HEK293 (cell line): ENCODE data around the gene LRRC53.

ENCODE experiments used
- CTCF ChIA-PET: fragments of 350-600 bp; formaldehyde crosslinking; extraction: SDS; loops from one replicate; lab custom pipeline; 2021; ENCODE audit warnings: antibody characterized with exemption; lab: Yijun Ruan, JAX
- POLR2A ChIA-PET: fragments of 300-600 bp; formaldehyde crosslinking; extraction: SDS; loops from one replicate; lab custom pipeline; 2020; ENCODE audit warnings: antibody characterized with exemption, inconsistent platforms; lab: Yijun Ruan, JAX
- H3K27ac ChIP-seq: fragments of 200-500 bp; sonication (Bioruptor generic); 2 replicates; pipeline ENCODE4 v1.5.1; 2014; ENCODE audit warnings: low read depth, low read length, control low read depth, inconsistent platforms; ENCODE audit errors: extremely low read depth
- H3K36me3 ChIP-seq, 2 experiments: fragments of 200-500 bp in 1 of 2; sonication (Bioruptor generic) in 1 of 2; 1 replicate in 1 of 2; 2 replicates in 1 of 2; pipeline ENCODE4 v1.5.1; 2014 to 2017; ENCODE audit warnings: inconsistent platforms in 2 of 2, low read length in 2 of 2; ENCODE audit not compliant: control insufficient read depth in 2 of 2, insufficient read depth in 1 of 2
- H3K4me1 ChIP-seq: fragments of 200-500 bp; sonication (Bioruptor generic); 2 replicates; pipeline ENCODE4 v1.5.1; 2014; ENCODE audit warnings: mild to moderate bottlenecking, low read length, inconsistent platforms; ENCODE audit not compliant: control insufficient read depth, insufficient read depth
- H3K4me3 ChIP-seq: 2 replicates; pipeline ENCODE4 v1.5.1; 2011; ENCODE audit warnings: low read depth, mild to moderate bottlenecking, control low read depth, low read length, moderate library complexity
- H3K9me3 ChIP-seq: fragments of 200-500 bp; sonication (Bioruptor generic); 2 replicates; pipeline ENCODE4 v1.5.1; 2014; ENCODE audit warnings: low read depth, low read length, inconsistent platforms; ENCODE audit not compliant: control insufficient read depth, insufficient read depth
- GLI2 ChIP-seq: fragments of 450-650 bp; formaldehyde crosslinking; IDR thresholded peaks from 2 replicates; pipeline ENCODE4; 2017; ENCODE audit warnings: missing biosample characterization, missing genetic modification characterization, low read depth, borderline replicate concordance
- HOXC10 ChIP-seq: sonication (generic); formaldehyde crosslinking; IDR thresholded peaks from 2 replicates; pipeline ENCODE4 v1.8.1; 2023; ENCODE audit warnings: mild to moderate bottlenecking, missing genetic modification reagents
- HOXD13 ChIP-seq: sonication (generic); formaldehyde crosslinking; IDR thresholded peaks from 2 replicates; pipeline ENCODE4 v1.8.0; 2022; ENCODE audit warnings: missing genetic modification reagents, borderline replicate concordance
- OVOL3 ChIP-seq: fragments of 450-650 bp; formaldehyde crosslinking; IDR thresholded peaks from 2 replicates; pipeline ENCODE4 v1.5.1; 2016; ENCODE audit warnings: missing biosample characterization, missing genetic modification characterization
- REST ChIP-seq: fragments of 450-650 bp; formaldehyde crosslinking; IDR thresholded peaks from 2 replicates; pipeline ENCODE4 v1.5.1; 2016; ENCODE audit warnings: missing biosample characterization, missing genetic modification characterization
- ZBTB21 ChIP-seq: fragments of 450-650 bp; formaldehyde crosslinking; IDR thresholded peaks from 2 replicates; pipeline ENCODE4 v1.5.1; 2017; ENCODE audit warnings: missing biosample characterization, missing genetic modification characterization
- ZNF121 ChIP-seq: fragments of 450-650 bp; formaldehyde crosslinking; IDR thresholded peaks from 2 replicates; pipeline ENCODE4 v1.5.1; 2016; ENCODE audit warnings: missing biosample characterization, missing genetic modification characterization
- ZNF280C ChIP-seq: fragments of 450-650 bp; formaldehyde crosslinking; IDR thresholded peaks from 2 replicates; pipeline ENCODE4 v1.5.1; 2016; ENCODE audit warnings: missing biosample characterization, missing genetic modification characterization
- ZNF354C ChIP-seq: fragments of 450-650 bp; formaldehyde crosslinking; IDR thresholded peaks from 2 replicates; pipeline ENCODE4 v1.5.1; 2016; ENCODE audit warnings: missing biosample characterization, missing genetic modification characterization, low read depth, borderline replicate concordance
- ZNF404 ChIP-seq: fragments of 450-650 bp; formaldehyde crosslinking; IDR thresholded peaks from 2 replicates; pipeline ENCODE4 v1.5.1; 2017; ENCODE audit warnings: missing biosample characterization, missing genetic modification characterization
- ZNF423 ChIP-seq: fragments of 450-650 bp; formaldehyde crosslinking; IDR thresholded peaks from 2 replicates; pipeline ENCODE4 v1.5.1; 2016; ENCODE audit warnings: missing biosample characterization, missing genetic modification characterization
- ZNF433 ChIP-seq: fragments of 450-650 bp; formaldehyde crosslinking; IDR thresholded peaks from 2 replicates; pipeline ENCODE4 v1.5.1; 2016; ENCODE audit warnings: missing biosample characterization, missing genetic modification characterization, low read depth
- ZNF623 ChIP-seq: fragments of 450-650 bp; formaldehyde crosslinking; IDR thresholded peaks from 2 replicates; pipeline ENCODE4 v1.5.1; 2016; ENCODE audit warnings: missing biosample characterization, missing genetic modification characterization
- ZNF654 ChIP-seq: fragments of 450-650 bp; formaldehyde crosslinking; IDR thresholded peaks from 2 replicates; pipeline ENCODE4 v1.5.1; 2016; ENCODE audit warnings: low read depth, missing biosample characterization, missing genetic modification characterization
- ZNF791 ChIP-seq: fragments of 450-650 bp; formaldehyde crosslinking; IDR thresholded peaks from 2 replicates; pipeline ENCODE4 v1.5.1; 2016; ENCODE audit warnings: missing biosample characterization, missing genetic modification characterization
- ZNF843 ChIP-seq: fragments of 450-650 bp; formaldehyde crosslinking; IDR thresholded peaks from 2 replicates; pipeline ENCODE4 v1.5.1; 2016; ENCODE audit warnings: missing biosample characterization, missing genetic modification characterization
- TF ChIP-seq, protein P1 (sequence below): fragments of 450-650 bp; formaldehyde crosslinking; IDR thresholded peaks from 2 replicates; pipeline ENCODE4 v1.5.1; 2016; ENCODE audit warnings: missing biosample characterization, missing genetic modification characterization
- TF ChIP-seq, protein P2 (sequence below): fragments of 450-650 bp; formaldehyde crosslinking; optimal IDR thresholded peaks from 2 replicates; pipeline ENCODE3; 2016; ENCODE audit warnings: missing biosample characterization, mild to moderate bottlenecking, missing genetic modification characterization
- TF ChIP-seq, protein P3 (sequence below): fragments of 450-650 bp; formaldehyde crosslinking; conservative IDR thresholded peaks from 2 replicates; pipeline ENCODE4 v1.5.1; 2016; ENCODE audit warnings: low read depth, missing biosample characterization, missing genetic modification characterization

The LRRC53 gene

DNA sequence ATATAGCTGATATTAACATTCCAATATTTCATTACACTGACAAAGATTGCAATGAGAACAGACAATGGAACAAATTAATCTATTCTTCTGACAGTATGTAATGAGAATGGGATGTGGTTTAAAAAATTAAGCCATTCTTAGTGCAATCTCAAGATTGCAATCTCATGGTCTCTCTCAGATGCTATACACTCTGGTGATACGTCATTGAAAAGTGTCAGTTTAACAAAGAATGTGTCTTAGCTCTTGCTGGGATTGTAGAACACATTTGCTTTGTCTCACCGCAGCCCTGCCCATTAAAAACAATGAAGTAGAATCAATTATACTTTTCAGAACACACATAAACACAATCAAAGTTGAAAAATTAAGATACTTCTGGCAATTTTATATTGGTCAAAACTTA, 55.2 kb downstream of the LRRC53 start:
- TF ChIP-seq, protein P1, sequence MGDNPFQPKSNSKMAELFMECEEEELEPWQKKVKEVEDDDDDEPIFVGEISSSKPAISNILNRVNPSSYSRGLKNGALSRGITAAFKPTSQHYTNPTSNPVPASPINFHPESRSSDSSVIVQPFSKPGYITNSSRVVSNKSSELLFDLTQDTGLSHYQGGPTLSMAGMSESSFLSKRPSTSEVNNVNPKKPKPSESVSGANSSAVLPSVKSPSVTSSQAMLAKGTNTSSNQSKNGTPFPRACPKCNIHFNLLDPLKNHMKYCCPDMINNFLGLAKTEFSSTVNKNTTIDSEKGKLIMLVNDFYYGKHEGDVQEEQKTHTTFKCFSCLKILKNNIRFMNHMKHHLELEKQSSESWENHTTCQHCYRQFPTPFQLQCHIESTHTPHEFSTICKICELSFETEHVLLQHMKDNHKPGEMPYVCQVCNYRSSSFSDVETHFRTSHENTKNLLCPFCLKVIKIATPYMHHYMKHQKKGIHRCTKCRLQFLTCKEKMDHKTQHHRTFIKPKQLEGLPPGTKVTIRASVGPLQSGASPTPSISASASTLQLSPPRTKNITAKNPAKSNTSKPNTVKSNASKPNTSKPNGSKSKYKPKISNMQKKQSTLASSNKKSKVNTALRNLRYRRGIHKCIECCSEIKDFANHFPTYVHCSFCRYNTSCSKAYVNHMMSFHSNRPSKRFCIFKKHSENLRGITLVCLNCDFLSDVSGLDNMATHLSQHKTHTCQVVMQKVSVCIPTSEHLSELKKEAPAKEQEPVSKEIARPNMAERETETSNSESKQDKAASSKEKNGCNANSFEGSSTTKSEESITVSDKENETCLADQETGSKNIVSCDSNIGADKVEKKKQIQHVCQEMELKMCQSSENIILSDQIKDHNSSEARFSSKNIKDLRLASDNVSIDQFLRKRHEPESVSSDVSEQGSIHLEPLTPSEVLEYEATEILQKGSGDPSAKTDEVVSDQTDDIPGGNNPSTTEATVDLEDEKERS, result no peak
- TF ChIP-seq REST (tag by site-specific recombination), result no peak
- no peak for TF ChIP-seq ZNF843 (tag by site-specific recombination)
- no peak for TF ChIP-seq ZNF791 (tag by site-specific recombination)
- TF ChIP-seq ZNF404 (tag by site-specific recombination), result no peak
- TF ChIP-seq ZNF623 (tag by site-specific recombination), result no peak
- TF ChIP-seq ZNF121 (tag by site-specific recombination), result no peak
- TF ChIP-seq ZNF280C (tag by site-specific recombination), result no peak
- no peak for TF ChIP-seq ZNF433 (tag by site-specific recombination)
- TF ChIP-seq ZNF654, result no peak
- TF ChIP-seq ZBTB21 (tag by site-specific recombination), result no peak
- TF ChIP-seq, protein P2, sequence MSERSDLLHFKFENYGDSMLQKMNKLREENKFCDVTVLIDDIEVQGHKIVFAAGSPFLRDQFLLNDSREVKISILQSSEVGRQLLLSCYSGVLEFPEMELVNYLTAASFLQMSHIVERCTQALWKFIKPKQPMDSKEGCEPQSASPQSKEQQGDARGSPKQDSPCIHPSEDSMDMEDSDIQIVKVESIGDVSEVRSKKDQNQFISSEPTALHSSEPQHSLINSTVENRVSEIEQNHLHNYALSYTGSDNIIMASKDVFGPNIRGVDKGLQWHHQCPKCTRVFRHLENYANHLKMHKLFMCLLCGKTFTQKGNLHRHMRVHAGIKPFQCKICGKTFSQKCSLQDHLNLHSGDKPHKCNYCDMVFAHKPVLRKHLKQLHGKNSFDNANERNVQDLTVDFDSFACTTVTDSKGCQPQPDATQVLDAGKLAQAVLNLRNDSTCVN (tag by site-specific recombination), result no peak
- no peak for TF ChIP-seq HOXC10 (CRISPR knock-in tag)
- no peak for TF ChIP-seq ZNF423
- TF ChIP-seq, protein P3, sequence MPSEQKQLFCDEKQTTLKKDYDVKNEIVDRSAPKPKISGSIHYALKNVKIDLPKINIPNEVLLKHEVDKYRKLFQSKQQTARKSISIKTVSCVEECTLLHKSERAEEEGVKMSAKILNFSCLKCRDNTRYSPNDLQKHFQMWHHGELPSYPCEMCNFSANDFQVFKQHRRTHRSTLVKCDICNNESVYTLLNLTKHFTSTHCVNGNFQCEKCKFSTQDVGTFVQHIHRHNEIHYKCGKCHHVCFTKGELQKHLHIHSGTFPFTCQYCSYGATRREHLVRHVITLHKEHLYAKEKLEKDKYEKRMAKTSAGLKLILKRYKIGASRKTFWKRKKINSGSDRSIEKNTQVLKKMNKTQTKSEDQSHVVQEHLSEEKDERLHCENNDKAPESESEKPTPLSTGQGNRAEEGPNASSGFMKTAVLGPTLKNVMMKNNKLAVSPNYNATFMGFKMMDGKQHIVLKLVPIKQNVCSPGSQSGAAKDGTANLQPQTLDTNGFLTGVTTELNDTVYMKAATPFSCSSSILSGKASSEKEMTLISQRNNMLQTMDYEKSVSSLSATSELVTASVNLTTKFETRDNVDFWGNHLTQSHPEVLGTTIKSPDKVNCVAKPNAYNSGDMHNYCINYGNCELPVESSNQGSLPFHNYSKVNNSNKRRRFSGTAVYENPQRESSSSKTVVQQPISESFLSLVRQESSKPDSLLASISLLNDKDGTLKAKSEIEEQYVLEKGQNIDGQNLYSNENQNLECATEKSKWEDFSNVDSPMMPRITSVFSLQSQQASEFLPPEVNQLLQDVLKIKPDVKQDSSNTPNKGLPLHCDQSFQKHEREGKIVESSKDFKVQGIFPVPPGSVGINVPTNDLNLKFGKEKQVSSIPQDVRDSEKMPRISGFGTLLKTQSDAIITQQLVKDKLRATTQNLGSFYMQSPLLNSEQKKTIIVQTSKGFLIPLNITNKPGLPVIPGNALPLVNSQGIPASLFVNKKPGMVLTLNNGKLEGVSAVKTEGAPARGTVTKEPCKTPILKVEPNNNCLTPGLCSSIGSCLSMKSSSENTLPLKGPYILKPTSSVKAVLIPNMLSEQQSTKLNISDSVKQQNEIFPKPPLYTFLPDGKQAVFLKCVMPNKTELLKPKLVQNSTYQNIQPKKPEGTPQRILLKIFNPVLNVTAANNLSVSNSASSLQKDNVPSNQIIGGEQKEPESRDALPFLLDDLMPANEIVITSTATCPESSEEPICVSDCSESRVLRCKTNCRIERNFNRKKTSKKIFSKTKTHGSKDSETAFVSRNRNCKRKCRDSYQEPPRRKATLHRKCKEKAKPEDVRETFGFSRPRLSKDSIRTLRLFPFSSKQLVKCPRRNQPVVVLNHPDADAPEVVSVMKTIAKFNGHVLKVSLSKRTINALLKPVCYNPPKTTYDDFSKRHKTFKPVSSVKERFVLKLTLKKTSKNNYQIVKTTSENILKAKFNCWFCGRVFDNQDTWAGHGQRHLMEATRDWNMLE, result no peak
- no peak for TF ChIP-seq ZNF354C (tag by site-specific recombination)
- TF ChIP-seq HOXD13 (CRISPR knock-in tag), result no peak
- no peak for TF ChIP-seq OVOL3
- no peak for TF ChIP-seq GLI2
- no peak overlapping the region for H3K4me3 ChIP-seq
- H3K27ac ChIP-seq, result no peak overlapping the region
- H3K36me3 ChIP-seq, result no peaks in the 10 kb centered on the region
- H3K9me3 ChIP-seq, result no peaks in the 10 kb centered on the region
- CTCF ChIA-PET, result interaction anchor here (0.6 to 2.6 kb wide), 3 partner anchors 12 to 240 kb away, joined by 3 to 7 read pairs (median 3); no protein-coding TSS in a partner anchor
- POLR2A ChIA-PET, result no interaction called here
- no peaks in the 10 kb centered on the region for H3K4me1 ChIP-seq
